HCT116 (cell line): ENCODE data around the gene PZP.

Experiments used
- ATF3 ChIP-seq: IDR thresholded peaks from 2 replicates; pipeline ENCODE4 v1.6.1; 2012
- CBX3 ChIP-seq: IDR thresholded peaks from 2 replicates; pipeline ENCODE4 v1.6.1; 2012; ENCODE audit warnings: low read depth
- EGR1 ChIP-seq: IDR thresholded peaks from 2 replicates; pipeline ENCODE4 v1.6.1; 2012; ENCODE audit warnings: low read depth
- ELF1 ChIP-seq: IDR thresholded peaks from 2 replicates; pipeline ENCODE4 v1.6.1; 2012; ENCODE audit warnings: low read depth, borderline replicate concordance
- EZH2 ChIP-seq: fragments of 200-600 bp; sonication (generic); IDR thresholded peaks from 2 replicates; pipeline ENCODE4 v1.6.1; 2017; ENCODE audit warnings: antibody characterized with exemption, mixed run types
- POLR2A ChIP-seq: IDR thresholded peaks from 2 replicates; pipeline ENCODE4 v1.7.0; 2011; ENCODE audit warnings: borderline replicate concordance; ENCODE audit not compliant: insufficient read depth, insufficient read length; ENCODE audit errors: extremely low read depth
- POLR2AphosphoS5 ChIP-seq: IDR thresholded peaks from 2 replicates; pipeline ENCODE4 v1.6.1; 2011; ENCODE audit warnings: mild to moderate bottlenecking, low read depth, low read length, moderate library complexity
- SIN3A ChIP-seq: IDR thresholded peaks from 2 replicates; pipeline ENCODE4 v1.6.1; 2012; ENCODE audit warnings: low read depth
- TCF7L2 ChIP-seq: IDR thresholded peaks from 2 replicates; pipeline ENCODE4 v1.7.0; 2011; ENCODE audit warnings: borderline replicate concordance, inconsistent platforms; ENCODE audit not compliant: insufficient read depth, insufficient read length; ENCODE audit errors: extremely low read depth
- YY1 ChIP-seq: IDR thresholded peaks from 2 replicates; pipeline ENCODE4 v1.6.1; 2011; ENCODE audit warnings: low read length, low read depth, moderate library complexity, mild to moderate bottlenecking; ENCODE audit not compliant: insufficient replicate concordance; ENCODE audit errors: extremely low read depth
- ZFX ChIP-seq: fragments of 450-650 bp; IDR thresholded peaks from 2 replicates; pipeline ENCODE4 v1.6.1; 2017
- ZNF274 ChIP-seq: fragments of 200-500 bp; sonication (Bioruptor generic); IDR thresholded peaks from 2 replicates; pipeline ENCODE4 v1.6.1; 2014; ENCODE audit warnings: mild to moderate bottlenecking, low read depth, low read length, inconsistent platforms
- TF ChIP-seq, protein P1 (sequence below), 3 experiments: fragments of 200-600 bp in 1 of 3; sonication (generic) in 1 of 3; IDR thresholded peaks in 2 of 3; conservative IDR thresholded peaks in 1 of 3; 2 replicates each; pipeline ENCODE4 v1.5.1; 2012 to 2017; ENCODE audit warnings: low read depth in 2 of 3, low read length in 2 of 3, antibody characterized with exemption in 1 of 3, borderline replicate concordance in 1 of 3, control low read depth in 1 of 3, mild to moderate bottlenecking in 1 of 3, mixed read lengths in 1 of 3, mixed run types in 1 of 3, moderate library complexity in 1 of 3; ENCODE audit not compliant: insufficient read depth in 1 of 3

- no peak for TF ChIP-seq CBX3
- TF ChIP-seq, protein P1, sequence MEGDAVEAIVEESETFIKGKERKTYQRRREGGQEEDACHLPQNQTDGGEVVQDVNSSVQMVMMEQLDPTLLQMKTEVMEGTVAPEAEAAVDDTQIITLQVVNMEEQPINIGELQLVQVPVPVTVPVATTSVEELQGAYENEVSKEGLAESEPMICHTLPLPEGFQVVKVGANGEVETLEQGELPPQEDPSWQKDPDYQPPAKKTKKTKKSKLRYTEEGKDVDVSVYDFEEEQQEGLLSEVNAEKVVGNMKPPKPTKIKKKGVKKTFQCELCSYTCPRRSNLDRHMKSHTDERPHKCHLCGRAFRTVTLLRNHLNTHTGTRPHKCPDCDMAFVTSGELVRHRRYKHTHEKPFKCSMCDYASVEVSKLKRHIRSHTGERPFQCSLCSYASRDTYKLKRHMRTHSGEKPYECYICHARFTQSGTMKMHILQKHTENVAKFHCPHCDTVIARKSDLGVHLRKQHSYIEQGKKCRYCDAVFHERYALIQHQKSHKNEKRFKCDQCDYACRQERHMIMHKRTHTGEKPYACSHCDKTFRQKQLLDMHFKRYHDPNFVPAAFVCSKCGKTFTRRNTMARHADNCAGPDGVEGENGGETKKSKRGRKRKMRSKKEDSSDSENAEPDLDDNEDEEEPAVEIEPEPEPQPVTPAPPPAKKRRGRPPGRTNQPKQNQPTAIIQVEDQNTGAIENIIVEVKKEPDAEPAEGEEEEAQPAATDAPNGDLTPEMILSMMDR (IDR thresholded peaks at IDR 0.05 in 2 of 3, conservative IDR thresholded peaks at IDR 0.05 in 1 of 3; ENCODE audit: borderline replicate concordance in 1 of 3, insufficient read depth in 1 of 3, low read depth in 2 of 3, low read length in 2 of 3) = no peak
- no peak for TF ChIP-seq POLR2AphosphoS5
- no peak for TF ChIP-seq YY1
- TF ChIP-seq ELF1 = no peak
- no peak for TF ChIP-seq ZFX
- no peak for TF ChIP-seq TCF7L2
- TF ChIP-seq POLR2A = no peak
- no peak for TF ChIP-seq EZH2
- TF ChIP-seq SIN3A = no peak
- no peak for TF ChIP-seq ATF3
- no peak for TF ChIP-seq EGR1
- TF ChIP-seq ZNF274 = no peak
These were observed 27.4 kb downstream of the PZP start for GRCh38 chr12:9180810-9181209.
